HepG2 (cell line): Measurements from ENCODE around the gene IL17D. TPM values are rescaled to one million over a fixed set of nuclear protein-coding genes. Genes with fewer than 3 reads are reported as not detected.

Experiments
- MTF2 ChIP-seq: sonication (generic); formaldehyde crosslinking; IDR thresholded peaks from 2 replicates; pipeline ENCODE4 v1.5.0; 2020; ENCODE audit warnings: missing genetic modification reagents, borderline replicate concordance
- MYNN ChIP-seq: sonication (generic); formaldehyde crosslinking; IDR thresholded peaks from 2 replicates; pipeline ENCODE4 v1.4.0; 2020; ENCODE audit warnings: mild to moderate bottlenecking, low read depth, missing genetic modification reagents
- SP5 ChIP-seq: IDR thresholded peaks from 2 replicates; pipeline ENCODE4 v1.6.1; 2016; ENCODE audit warnings: low read depth, borderline replicate concordance
- polyA plus RNA-seq, 8 experiments: library from polyadenylated mRNA; depleted of rRNA in 3 of 8; stranded (reverse) in 7 of 8; unstranded in 1 of 8; fragments of >200 nt; fragmentation: Illumina TruSeq in 4 of 8; extraction: Trizol in 4 of 8; gene quantifications; 2 replicates each; pipeline versions ENCODE4 v1.2.1 to v1.2.3, GENCODE V29; 2011 to 2016; ENCODE audit warnings: low read depth in 4 of 8, missing spikeins in 1 of 8, mixed read lengths in 1 of 8; ENCODE audit not compliant: insufficient read depth in 1 of 8
- total RNA-seq, 5 experiments: library from RNA; depleted of rRNA; stranded (reverse); fragments of >200 nt; fragmentation: Illumina TruSeq; extraction: Trizol; gene quantifications; 2 replicates each; pipeline ENCODE4 v1.2.3, GENCODE V29; 2016; ENCODE audit warnings: low read depth in 1 of 5
- TF ChIP-seq, protein P1 (sequence below): sonication (generic); formaldehyde crosslinking; IDR thresholded peaks from 2 replicates; pipeline ENCODE4 v1.4.0; 2020; ENCODE audit warnings: mild to moderate bottlenecking, missing genetic modification reagents, borderline replicate concordance
- TF ChIP-seq, protein P2 (sequence below): sonication (generic); formaldehyde crosslinking; IDR thresholded peaks from 2 replicates; pipeline ENCODE4 v1.8.1; 2023; ENCODE audit warnings: mild to moderate bottlenecking, missing genetic modification reagents
- TF ChIP-seq, protein P3 (sequence below): sonication (generic); formaldehyde crosslinking; IDR thresholded peaks from 2 replicates; pipeline ENCODE4 v1.4.0; 2020; ENCODE audit warnings: missing genetic modification reagents, borderline replicate concordance
- TF ChIP-seq, protein P4 (sequence below): sonication (generic); formaldehyde crosslinking; IDR thresholded peaks from 2 replicates; pipeline ENCODE4 v1.5.0; 2020; ENCODE audit warnings: missing genetic modification reagents
- TF ChIP-seq, protein P5 (sequence below): sonication (generic); formaldehyde crosslinking; IDR thresholded peaks from 2 replicates; pipeline ENCODE4 v1.4.0; 2020; ENCODE audit warnings: missing genetic modification reagents

Gene IL17D
- total and polyA plus RNA-seq, 2 of the 13 experiments (the other 11 are each of a cell fraction or from before 2014, with no cell fraction given): 1.1 to 2.2 TPM

DNA sequence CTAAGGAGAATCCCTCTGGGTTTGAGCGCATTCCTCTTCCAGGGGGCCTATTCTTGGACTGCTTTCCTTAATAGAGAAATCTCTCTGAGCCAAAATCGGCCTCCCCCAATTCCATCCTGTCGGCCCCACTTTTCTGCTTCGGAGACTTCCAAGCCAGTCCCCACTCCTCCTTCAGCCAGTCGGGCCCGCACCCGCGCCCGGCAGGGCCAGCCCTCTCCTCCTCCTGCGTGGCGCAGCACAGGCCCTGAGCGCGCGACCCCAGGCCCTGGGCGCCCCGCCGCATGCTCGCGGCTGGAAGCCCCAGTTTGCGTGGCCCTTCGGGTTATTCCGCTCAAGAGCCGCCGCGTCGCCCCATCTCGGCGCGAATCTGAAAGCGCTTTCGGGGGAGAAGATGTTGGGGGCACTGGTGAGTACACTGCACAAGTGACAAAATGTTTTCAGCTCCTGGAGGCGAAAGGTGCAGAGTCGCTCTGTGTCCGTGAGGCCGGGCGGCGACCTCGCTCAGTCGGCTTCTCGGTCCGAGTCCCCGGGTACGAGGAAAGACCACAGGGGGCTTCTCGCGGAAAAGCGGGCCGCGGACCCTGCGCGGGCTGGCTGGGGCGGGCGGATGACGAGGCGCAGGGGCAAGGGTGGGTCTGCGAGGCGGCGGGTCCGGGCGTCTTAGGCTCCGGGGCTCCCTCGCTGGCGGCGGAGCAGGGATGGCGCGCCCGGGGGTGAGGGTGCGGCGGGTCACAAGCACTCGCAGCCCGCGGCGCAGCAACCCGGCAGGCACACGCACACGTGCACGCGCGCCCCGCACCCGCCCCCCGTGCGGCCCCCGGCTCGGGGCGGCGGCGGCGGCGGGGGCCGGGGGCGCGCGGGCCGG is at the start of gene IL17D (continued):
- TF ChIP-seq, protein P1, sequence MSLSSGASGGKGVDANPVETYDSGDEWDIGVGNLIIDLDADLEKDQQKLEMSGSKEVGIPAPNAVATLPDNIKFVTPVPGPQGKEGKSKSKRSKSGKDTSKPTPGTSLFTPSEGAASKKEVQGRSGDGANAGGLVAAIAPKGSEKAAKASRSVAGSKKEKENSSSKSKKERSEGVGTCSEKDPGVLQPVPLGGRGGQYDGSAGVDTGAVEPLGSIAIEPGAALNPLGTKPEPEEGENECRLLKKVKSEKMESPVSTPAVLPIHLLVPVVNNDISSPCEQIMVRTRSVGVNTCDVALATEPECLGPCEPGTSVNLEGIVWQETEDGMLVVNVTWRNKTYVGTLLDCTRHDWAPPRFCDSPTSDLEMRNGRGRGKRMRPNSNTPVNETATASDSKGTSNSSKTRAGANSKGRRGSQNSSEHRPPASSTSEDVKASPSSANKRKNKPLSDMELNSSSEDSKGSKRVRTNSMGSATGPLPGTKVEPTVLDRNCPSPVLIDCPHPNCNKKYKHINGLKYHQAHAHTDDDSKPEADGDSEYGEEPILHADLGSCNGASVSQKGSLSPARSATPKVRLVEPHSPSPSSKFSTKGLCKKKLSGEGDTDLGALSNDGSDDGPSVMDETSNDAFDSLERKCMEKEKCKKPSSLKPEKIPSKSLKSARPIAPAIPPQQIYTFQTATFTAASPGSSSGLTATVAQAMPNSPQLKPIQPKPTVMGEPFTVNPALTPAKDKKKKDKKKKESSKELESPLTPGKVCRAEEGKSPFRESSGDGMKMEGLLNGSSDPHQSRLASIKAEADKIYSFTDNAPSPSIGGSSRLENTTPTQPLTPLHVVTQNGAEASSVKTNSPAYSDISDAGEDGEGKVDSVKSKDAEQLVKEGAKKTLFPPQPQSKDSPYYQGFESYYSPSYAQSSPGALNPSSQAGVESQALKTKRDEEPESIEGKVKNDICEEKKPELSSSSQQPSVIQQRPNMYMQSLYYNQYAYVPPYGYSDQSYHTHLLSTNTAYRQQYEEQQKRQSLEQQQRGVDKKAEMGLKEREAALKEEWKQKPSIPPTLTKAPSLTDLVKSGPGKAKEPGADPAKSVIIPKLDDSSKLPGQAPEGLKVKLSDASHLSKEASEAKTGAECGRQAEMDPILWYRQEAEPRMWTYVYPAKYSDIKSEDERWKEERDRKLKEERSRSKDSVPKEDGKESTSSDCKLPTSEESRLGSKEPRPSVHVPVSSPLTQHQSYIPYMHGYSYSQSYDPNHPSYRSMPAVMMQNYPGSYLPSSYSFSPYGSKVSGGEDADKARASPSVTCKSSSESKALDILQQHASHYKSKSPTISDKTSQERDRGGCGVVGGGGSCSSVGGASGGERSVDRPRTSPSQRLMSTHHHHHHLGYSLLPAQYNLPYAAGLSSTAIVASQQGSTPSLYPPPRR (CRISPR knock-in tag): no peak
- TF ChIP-seq MTF2 (CRISPR knock-in tag) (no peak), SP5 (CRISPR knock-in tag) (no peak), MYNN (CRISPR knock-in tag) (no peak)
- TF ChIP-seq, protein P2, sequence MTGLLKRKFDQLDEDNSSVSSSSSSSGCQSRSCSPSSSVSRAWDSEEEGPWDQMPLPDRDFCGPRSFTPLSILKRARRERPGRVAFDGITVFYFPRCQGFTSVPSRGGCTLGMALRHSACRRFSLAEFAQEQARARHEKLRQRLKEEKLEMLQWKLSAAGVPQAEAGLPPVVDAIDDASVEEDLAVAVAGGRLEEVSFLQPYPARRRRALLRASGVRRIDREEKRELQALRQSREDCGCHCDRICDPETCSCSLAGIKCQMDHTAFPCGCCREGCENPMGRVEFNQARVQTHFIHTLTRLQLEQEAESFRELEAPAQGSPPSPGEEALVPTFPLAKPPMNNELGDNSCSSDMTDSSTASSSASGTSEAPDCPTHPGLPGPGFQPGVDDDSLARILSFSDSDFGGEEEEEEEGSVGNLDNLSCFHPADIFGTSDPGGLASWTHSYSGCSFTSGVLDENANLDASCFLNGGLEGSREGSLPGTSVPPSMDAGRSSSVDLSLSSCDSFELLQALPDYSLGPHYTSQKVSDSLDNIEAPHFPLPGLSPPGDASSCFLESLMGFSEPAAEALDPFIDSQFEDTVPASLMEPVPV (CRISPR knock-in tag): 0 out of 2 replicates have a peak, but pooled peaks have one; percentile 32
- TF ChIP-seq, protein P3, sequence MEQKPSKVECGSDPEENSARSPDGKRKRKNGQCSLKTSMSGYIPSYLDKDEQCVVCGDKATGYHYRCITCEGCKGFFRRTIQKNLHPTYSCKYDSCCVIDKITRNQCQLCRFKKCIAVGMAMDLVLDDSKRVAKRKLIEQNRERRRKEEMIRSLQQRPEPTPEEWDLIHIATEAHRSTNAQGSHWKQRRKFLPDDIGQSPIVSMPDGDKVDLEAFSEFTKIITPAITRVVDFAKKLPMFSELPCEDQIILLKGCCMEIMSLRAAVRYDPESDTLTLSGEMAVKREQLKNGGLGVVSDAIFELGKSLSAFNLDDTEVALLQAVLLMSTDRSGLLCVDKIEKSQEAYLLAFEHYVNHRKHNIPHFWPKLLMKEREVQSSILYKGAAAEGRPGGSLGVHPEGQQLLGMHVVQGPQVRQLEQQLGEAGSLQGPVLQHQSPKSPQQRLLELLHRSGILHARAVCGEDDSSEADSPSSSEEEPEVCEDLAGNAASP (CRISPR knock-in tag): no peak
- TF ChIP-seq, protein P4, sequence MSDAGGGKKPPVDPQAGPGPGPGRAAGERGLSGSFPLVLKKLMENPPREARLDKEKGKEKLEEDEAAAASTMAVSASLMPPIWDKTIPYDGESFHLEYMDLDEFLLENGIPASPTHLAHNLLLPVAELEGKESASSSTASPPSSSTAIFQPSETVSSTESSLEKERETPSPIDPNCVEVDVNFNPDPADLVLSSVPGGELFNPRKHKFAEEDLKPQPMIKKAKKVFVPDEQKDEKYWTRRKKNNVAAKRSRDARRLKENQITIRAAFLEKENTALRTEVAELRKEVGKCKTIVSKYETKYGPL (CRISPR knock-in tag): no peak
- TF ChIP-seq, protein P5, sequence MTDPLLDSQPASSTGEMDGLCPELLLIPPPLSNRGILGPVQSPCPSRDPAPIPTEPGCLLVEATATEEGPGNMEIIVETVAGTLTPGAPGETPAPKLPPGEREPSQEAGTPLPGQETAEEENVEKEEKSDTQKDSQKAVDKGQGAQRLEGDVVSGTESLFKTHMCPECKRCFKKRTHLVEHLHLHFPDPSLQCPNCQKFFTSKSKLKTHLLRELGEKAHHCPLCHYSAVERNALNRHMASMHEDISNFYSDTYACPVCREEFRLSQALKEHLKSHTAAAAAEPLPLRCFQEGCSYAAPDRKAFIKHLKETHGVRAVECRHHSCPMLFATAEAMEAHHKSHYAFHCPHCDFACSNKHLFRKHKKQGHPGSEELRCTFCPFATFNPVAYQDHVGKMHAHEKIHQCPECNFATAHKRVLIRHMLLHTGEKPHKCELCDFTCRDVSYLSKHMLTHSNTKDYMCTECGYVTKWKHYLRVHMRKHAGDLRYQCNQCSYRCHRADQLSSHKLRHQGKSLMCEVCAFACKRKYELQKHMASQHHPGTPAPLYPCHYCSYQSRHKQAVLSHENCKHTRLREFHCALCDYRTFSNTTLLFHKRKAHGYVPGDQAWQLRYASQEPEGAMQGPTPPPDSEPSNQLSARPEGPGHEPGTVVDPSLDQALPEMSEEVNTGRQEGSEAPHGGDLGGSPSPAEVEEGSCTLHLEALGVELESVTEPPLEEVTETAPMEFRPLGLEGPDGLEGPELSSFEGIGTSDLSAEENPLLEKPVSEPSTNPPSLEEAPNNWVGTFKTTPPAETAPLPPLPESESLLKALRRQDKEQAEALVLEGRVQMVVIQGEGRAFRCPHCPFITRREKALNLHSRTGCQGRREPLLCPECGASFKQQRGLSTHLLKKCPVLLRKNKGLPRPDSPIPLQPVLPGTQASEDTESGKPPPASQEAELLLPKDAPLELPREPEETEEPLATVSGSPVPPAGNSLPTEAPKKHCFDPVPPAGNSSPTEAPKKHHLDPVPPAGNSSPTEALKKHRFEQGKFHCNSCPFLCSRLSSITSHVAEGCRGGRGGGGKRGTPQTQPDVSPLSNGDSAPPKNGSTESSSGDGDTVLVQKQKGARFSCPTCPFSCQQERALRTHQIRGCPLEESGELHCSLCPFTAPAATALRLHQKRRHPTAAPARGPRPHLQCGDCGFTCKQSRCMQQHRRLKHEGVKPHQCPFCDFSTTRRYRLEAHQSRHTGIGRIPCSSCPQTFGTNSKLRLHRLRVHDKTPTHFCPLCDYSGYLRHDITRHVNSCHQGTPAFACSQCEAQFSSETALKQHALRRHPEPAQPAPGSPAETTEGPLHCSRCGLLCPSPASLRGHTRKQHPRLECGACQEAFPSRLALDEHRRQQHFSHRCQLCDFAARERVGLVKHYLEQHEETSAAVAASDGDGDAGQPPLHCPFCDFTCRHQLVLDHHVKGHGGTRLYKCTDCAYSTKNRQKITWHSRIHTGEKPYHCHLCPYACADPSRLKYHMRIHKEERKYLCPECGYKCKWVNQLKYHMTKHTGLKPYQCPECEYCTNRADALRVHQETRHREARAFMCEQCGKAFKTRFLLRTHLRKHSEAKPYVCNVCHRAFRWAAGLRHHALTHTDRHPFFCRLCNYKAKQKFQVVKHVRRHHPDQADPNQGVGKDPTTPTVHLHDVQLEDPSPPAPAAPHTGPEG (CRISPR knock-in tag): no peak
